H1 (cell line): ENCODE measurements around the gene ZNF565. TPM values are rescaled to one million over a fixed set of nuclear protein-coding genes. Genes with fewer than 3 reads are reported as not detected.

Experiments
- E2F6 ChIP-seq: IDR thresholded peaks from 2 replicates; pipeline ENCODE4 v1.6.1; 2012; ENCODE audit warnings: inconsistent platforms
- GABPA ChIP-seq: IDR thresholded peaks from 2 replicates; pipeline ENCODE4 v1.6.1; 2011; ENCODE audit warnings: mild to moderate bottlenecking, low read length, moderate library complexity, borderline replicate concordance; ENCODE audit not compliant: insufficient read depth
- RFX5 ChIP-seq: IDR thresholded peaks from 2 replicates; pipeline ENCODE4 v1.6.1; 2011; ENCODE audit warnings: low read depth, low read length, improper control_type of control experiment, borderline replicate concordance
- SP2 ChIP-seq: IDR thresholded peaks from 2 replicates; pipeline ENCODE4 v1.6.1; 2012; ENCODE audit warnings: mild to moderate bottlenecking, low read length, inconsistent platforms
- TBP ChIP-seq: IDR thresholded peaks from 2 replicates; pipeline ENCODE4 v1.6.1; 2011; ENCODE audit warnings: low read depth, low read length, improper control_type of control experiment
- polyA plus RNA-seq, 7 experiments: library from polyadenylated mRNA; depleted of rRNA in 3 of 7; stranded (reverse) in 5 of 7; unstranded in 2 of 7; fragments of >200 nt in 5 of 7; fragments of 200-250 nt in 2 of 7; gene quantifications; 1 replicate in 5 of 7; 2 replicates in 1 of 7; 4 replicates in 1 of 7; pipeline versions ENCODE4 v1.2.1 to v1.2.3, GENCODE V29; 2011 to 2013; ENCODE audit warnings: missing spikeins in 2 of 7, mixed read lengths in 2 of 7
- total RNA-seq: library from RNA; stranded (reverse); fragmentation: NEBNext Ultra II Directional; extraction: Animal tissue kit (Norgen Biotek cat#: 25700); gene quantifications from 2 replicates; pipeline ENCODE4 v1.2.1, GENCODE V29; 2021

The ZNF565 gene
- total and polyA plus RNA-seq, 2 of the 8 experiments (the other 6 are each of a cell fraction or from before 2014, with no cell fraction given): 0.89 to 3.1 TPM

- TF ChIP-seq TBP: no peak
- no peak for TF ChIP-seq GABPA
- no peak for TF ChIP-seq RFX5
- TF ChIP-seq E2F6: no peak
- no peak for TF ChIP-seq SP2
These were observed 72.4 kb downstream of the ZNF565 start (continued) for GRCh38 chr19:36142046-36142445.
